Stimulated activated CD4-positive, alpha-beta T cell treated with anti-CD3 and anti-CD28 coated beads, Interleukin-4, amount 100 ng/mL, for 48 hours (primary cell): Measurements from ENCODE around the gene CDH2.

Source experiments
- DNase-seq, 2 donors: peaks; one replicate each; pipeline ENCODE4 v3.0.0-alpha.2; 2020; ENCODE audit warnings: low read depth in 2 of 2

The CDH2 gene

DNA sequence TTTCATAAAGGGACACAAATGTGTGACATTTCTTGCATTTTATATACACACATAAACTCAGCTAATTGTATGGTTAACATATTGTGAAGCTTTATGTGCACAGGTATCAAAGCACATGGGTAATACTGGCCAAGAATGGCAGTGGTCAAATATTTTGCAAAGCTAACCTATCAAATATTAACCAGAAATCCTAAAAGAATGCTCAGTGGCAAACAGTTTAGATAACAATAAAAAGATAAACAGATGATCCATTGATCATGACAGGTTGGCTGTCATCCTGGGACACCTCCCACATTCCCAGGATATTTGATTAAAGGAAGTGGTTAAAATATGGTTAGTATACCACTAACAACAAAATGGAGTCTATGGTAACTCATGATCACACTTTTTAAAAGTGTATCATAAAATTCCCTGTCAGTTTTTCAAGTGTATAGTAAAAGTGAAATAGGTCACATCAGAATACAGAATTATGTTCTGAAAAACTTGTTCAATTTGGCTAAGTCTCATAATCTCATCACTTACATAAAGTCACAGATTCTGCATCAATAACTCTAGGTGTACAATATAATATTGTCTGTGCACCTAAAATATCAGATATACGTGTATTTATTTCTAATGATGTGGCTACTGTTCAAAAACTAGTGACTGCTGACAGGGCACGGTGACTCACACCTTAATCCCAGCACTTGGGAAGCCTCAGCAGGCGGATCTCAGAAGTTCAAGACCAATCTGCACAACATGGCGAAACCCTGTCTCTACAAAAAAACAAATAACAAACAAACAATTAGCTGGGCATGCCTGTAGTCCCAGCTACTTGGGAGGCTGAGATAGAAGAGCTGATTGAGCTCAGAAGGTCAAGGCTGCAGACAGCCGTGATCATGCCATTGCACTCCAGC lies 48.9 kb downstream of the CDH2 start:
- no peak for DNase-seq

DNA sequence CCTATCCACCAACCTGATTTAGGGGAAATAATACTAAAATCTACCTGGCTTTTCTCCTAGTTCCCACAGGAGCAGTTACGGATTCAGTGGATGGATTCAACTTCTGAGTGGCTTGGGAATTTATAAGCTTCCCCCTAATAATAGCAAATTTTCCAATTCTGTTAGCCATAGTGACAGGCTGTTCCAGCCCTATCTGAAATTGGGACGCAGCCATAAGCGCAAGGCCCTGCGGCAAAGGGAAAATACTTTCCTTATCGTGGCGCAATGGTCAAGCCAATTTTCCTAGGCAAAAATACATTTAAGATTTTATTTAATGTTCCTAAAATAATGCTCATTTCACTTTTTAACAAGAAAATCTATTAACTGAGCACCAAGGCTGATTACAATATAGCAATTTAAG lies 49.7 kb downstream of the CDH2 start:
- DNase-seq: no peak

DNA sequence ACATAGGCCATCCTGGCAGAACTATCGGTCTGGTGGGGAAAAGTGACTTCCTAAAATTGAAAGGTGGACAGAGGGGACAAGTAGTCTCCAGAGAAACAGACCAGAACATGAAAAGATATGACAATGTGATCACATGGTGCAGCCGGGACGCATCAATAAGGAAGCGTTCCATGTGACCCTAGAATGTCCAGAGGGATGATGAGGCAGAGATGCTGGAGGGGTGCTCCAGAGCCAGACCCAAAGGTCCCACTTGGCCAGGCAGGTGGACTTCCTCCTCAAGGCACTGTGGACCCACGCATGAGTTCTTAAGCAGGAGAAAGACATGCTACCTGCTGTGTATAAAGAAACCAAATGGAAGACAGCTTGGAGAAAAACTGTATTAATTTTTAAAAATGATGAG lies 50.2 kb downstream of the CDH2 start:
- no peak for DNase-seq

DNA sequence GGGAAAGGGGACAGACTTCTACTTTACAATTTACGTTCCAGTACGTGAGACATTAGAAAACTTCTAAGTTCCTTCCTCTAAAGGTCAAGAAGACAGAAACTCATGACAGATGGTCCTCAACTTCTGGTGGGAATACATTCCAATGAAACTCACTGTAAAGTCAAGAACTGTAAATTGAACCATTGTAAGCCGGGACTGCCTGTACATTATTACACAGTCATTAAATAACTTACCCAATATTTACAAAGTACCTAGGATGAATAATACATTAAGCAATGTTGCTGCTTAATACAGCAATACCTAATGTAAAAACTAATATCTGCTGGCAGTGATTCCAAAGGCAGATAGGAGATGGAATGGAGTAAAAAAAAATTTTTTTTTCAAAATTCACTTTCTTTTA lies 51.9 kb downstream of the CDH2 start:
- DNase-seq: no peak

DNA sequence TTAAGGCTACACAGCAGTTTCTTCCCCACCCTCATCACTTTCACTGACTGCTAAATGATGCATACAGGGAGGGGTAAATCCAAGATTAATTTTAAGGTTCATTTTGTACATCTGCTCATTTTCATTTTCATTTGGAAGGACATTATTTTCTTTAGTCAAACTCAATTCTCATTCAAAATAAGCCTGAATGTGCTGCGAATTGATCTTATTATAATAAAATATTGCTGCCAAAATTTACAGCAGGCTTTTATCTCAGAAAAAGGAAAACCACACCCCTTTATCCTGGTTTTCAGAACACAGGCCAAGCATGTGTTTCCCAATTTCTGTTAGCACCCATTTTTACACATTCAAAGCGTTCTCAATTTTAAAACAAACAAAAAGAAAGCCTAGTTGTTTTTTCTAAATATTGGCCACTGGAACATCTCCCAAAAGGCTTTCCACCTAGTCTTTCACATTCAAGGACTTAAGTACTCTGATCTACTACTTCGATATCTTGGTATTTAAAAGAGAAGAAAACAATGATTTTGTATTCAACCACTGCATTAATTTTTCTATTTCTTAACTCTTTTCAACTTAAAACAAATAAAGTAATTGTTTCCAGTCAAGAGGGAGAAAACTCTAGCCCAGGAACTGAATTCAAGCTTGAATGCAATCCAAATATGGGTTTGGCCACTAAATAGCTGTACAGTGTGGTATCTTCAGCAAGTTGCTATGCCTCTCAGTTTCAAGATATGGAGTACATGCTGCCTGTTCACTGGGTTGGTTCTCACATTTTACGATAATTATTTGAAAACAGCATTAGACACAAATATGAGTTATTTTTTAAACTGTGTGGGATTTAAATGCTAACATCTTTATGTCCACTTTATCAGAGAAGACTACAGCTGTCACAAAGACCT lies 52.5 kb downstream of the CDH2 start:
- DNase-seq: no peak

DNA sequence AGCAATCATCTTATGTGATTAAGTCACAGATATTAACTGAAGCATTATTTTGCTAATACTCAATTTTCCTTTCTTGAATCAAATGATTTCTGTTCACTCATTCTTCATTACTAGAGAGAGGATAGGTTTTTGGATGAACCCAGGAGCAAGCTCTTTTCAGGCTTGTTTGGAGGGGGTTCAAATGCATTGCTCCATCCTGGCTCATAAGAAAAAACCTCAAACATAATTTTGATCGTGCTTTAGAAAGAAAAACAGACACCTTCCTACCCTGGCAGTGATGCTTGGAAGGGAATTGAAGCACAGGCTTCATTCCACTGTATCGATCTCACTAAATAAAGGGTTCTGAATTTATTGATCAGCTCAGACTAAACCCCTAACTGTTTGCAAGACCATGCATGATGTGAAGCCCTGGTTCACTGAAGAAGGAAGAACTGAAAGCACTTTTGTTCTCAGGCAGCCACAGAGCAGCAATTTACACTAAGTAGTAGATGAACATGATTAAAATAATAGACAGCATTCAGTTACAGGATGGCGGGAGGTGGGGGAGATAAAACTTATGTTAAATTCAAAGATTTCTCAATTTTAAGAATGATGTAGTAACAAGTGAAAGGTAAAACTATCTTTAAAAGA lies 53.4 kb downstream of the CDH2 start:
- DNase-seq: no peak

DNA sequence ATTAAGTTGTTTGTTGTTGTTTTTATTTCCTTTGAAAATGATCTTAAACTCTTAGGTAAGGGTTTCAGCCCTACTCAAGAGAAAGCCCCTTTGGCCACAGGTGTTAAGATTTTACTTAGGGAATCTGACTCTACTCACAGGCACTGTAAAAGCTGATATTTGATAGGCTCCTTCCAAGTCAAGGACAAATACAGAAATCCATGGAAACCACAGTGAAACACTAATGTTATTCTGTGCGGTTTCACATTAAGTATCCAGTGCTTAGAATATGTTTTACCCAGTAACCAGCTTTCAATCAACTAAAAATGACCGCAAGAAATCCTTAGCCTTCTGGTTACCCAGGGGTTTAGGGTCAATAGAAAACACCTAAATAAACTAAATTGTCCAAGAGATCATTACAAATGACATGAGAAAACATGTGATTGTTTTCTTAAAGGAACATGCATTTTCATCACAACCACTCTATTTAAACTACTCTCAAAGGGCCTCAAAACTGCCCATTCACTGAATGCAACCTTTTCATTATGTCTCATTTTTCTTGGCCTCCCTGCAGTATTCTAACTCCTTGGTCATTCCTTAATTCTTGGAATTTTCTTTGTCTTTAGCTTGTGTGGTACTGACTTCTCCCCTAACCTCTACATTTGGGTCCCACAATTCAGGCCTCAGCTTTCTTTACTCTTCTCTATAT lies 56.0 kb downstream of the CDH2 start:
- DNase-seq: no peak

DNA sequence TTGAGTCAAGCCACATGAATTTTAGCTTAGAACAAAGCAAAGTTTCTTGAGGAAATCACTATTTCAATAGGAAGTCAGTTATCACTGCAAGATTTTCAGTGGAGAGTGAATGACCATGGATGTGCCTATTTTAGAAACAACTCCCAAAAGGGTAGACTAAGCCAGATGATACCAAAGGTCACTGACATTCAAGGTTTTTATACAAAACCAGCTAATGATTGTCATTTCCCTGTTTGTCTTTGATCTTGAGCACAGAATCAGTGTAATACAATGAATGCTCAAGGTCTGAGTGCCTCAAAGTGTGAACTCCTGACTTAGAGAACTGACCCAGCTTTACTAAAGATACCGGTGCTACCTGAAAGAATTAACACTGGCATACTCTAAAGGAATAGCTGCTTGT lies 60.5 kb downstream of the CDH2 start:
- DNase-seq: no peak

DNA sequence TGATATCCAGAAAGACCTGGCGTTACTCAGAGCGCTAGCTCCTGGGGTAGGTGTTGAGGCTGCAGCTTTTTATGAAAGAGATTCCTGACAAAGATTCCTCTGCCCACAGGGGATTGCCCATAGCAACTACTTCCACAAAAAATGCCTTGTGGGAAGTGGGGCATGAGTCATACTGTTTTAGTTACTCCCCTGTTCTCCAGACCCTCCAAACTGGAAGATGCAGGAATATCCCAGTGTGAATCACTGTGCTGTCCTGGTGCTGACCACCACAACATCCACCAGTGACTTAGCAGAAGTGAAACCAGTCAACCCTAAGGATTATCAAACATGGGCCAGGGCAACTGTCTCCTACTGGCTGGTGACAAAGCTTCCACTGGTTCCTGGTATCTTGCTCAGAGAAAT lies 61.8 kb downstream of the CDH2 start:
- DNase-seq: no peak

DNA sequence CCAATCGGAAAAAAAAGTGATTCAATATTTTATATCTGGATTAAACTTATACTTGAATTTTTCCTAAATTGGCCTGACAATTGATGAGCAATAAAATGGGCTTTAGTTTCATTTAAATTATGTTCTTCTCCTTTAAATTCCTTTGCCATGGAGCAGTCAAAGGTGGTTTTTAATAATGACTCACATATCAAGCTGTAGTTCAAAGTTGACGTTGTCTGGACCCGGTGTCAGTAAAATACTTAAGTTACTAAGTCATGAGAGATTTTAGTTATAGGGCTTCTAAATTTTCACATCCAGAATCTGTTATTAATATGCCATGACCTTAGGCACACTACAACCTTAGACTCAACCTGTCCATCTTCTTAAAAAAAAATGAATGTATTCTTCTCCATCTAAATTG lies 62.5 kb downstream of the CDH2 start:
- no peak for DNase-seq

DNA sequence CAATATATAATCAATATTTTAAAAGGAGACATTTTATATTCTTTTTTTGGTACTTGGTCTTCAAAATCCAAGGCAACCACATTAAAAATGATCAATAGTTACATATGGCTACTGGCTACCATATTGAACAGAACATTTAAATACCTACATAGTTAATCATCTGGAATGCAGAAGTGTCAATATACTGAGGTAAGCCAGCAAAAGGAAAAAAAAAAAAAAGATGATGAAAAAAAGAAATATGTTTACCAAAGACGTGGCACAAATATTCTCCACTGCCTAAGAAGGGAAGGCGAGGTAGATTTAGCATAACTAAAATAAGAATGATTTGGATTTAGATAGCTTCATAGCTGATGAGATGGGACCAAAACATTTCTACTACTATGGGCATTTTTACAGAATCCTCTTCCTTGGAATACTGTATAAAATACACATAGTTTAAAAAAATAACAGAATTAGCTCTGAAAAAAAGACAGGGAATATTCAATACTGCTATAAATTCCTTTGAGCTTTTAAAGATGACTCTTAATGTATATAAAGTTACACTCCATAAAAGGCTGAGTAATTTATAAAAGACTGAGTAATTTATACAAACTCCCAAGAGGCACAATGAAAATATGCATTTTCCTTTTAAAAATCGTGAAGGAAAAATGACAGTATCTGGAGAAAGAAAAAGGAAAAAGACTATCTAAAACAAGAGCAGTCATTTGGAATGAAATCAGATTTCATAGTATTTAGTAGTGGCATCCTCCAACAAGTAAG lies 63.5 kb downstream of the CDH2 start:
- no peak for DNase-seq

DNA sequence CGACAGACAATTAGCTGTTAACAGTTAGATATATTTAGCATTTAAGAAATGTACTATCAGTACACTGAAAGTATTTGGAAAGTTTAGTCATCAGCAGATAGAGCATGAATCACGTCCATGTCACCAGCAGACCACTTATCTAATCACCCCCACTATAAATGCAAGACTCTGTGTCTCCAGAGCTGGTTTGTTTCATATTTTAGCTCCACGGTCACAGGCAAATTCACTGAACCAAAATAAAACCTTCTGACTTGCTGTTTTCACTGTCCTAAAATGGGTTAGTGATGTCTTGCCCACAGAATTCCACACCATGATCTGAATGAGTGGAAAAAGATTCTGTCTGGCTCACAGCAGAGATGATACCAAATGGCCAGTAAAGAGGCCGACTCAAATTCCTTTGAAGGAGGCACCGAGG lies 64.9 kb downstream of the CDH2 start:
- no peak for DNase-seq

DNA sequence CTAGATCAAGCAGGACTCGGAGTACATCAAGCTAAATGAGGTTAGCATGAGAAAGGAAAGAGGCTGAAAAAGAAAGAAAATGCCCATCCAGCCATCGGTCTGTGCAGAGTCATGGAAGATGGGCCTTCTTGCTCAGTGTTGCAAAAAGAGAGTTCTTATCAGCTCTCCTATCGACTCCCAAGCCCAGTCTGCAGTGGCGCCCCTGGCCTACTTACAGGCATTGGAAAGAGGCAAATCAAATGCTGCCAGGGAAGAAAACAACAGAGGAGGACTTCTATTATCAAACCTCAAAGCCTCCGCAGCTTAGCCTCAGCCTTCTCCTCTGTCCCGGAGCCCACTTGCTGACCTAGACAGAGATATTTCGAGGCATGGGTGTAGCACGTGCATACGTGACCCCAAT lies 66.0 kb downstream of the CDH2 start:
- DNase-seq: no peak

DNA sequence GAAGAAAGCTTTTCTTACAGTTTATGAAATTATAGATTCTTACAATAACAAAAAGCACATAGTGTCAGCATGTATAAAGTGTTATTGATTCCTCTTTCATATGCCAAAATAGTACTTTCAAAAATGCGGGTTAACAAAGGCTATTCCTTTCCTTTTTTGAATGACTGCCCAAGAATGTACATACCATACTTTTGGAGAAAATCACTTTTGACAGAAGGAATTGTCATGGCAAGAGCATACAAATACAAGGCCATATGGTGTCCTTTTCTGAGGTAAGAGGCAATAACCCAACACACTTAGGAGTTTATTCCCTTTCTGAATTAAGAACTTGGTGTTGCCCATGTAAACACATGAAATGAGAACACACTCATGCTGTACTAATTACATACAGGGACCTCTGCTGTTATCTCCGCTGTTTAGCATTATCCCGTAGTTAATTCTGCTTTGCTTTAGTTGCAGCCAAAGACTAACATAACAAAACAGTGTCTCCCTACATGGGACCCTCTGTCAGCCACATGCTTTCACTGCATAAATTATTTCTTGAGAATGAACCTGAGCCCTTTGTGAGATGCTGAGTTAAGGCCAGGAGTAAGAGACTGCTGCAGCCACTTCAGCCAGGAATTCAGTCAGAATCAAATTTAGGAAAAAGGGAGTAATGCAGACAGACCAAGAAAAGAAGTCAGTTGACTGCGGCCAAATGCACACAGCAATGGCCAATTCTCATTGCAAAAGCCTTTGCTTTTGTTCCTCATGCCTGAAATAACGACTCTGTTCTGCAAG lies 67.0 kb downstream of the CDH2 start:
- no peak for DNase-seq

DNA sequence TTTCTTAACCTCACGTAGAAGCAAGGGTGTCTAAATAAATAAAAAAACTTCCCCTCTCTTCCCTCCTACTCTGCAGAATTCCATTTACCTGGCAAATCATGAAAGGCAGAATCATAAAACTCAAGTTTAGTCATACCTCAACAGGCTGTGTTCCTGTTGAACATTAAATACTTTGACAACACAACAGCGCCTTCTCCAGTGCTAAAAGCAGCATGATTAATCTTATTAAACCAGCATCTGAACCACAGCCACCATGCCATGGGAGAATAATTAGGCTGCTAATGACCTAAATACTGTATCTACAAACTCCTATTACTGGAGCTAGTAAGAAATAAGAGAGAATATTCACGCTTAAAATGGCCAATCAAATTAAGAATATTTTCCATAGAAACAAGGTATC lies 68.1 kb downstream of the CDH2 start:
- no peak for DNase-seq

DNA sequence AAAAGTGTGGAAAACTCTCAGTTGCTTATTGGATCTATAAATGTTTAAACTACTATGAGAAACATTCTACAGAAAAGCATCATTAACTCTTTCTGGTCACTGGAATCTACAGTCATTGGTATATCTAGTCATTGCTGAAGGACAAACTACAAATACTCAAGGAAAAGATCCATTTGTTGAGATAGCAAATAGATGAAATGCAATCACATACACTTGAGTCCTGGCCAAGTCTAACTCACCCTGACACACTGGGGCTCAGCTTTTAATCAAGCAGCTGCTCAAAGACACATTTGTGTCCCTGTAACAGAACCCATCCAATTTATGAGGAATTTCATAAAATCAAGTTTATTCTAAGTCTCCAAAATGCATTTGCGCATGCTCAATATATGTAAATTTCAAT lies 68.7 kb downstream of the CDH2 start:
- no peak for DNase-seq

DNA sequence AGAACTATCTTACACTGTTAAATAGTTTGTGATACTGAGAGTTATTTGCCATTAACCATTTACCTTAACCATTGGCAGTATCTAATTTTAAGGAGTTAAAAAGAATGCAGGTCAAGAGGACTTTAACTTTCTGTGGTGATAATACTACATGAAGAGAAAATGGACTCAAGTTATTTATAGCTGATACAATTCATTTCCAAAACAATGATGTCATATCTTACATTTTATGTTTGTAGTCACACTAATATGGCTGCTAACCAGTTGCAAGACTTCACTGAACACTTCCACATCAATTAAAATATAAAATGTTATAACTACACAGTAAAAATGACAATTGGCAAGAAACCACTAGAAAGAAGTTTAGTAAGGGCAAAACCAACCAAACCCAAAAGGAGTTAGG lies 77.7 kb downstream of the CDH2 start:
- DNase-seq: no peak

DNA sequence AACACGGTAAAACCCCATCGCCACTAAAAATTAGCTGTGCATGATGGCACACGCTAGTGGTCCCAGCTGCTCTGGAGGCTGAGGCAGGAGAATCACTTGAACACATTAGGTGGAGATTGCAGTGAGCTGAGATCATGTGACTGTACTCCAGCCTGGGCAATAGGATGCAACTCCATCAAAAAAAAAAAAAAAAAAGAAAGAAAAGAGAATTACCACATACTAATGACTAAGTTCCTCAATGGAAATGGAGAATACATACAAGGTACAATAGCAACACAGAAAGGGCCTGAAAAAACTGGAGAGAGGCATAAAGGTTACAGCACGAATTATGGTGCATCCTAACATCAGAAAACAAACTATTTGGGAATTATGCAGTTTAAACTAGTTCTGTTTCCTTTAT lies 81.3 kb downstream of the CDH2 start:
- DNase-seq: no peak

DNA sequence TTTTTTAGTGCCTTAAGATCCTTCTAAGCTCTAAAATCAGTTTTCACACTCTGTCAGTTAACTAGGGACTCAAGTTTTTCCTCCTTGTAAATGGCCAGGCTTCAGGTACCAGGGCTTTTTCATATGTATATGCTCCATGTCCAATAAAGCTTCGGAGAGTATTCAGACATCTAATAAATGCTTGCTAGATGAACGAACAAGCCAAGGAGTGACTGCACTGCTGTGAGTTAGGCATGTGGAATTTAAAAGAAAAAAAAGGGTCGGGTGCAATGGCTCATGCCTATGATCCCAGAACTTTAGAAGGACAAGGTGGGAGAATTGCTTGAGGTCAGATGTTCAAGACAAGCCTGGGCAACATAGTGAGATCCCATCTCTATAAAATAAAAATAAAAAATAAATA lies 81.9 kb downstream of the CDH2 start:
- DNase-seq: no peak

DNA sequence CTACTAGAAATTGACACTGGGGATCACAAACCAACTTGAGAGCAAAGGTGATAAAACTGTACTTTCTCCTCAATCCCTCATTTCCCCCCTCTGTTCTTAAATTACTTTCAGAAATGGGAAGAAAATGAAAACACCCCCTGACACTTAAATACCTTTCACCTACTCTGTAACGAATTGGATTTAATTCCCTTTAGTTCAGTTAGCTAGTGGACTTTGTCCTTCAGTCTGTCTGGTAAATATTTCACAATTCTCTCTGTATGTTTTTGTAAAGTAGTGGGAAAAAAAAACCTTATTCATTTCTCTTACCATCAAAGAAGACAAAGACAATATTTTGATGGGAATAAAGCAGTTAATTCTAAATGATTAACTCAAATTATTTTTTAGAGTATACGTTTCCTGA lies 85.7 kb downstream of the CDH2 start:
- DNase-seq: no peak
